ENCODE measurements around the gene LDLRAD3.
"Not testable (repeated sequence)": the region's sequence is repeated elsewhere in the genome, so short reads cannot be mapped to it uniquely, and the experiment has no call there.

The LDLRAD3 gene

GRCh38 chr11:35943713-35944502, at the start of gene LDLRAD3:
LDLRAD3 (plus strand) TSS chr11:35944062; CDS start chr11:35944099, 37 bp downstream.
- no peak for DNase-seq

GRCh38 chr11:35897019-35897418, 46.8 kb upstream of the LDLRAD3 start:
- DNase-seq, result no peak

GRCh38 chr11:35902961-35903360, 40.9 kb upstream of the LDLRAD3 start:
- no peak for DNase-seq

- no peak for DNase-seq
These were observed 38.1 kb upstream of the LDLRAD3 start for GRCh38 chr11:35905646-35906276.

GRCh38 chr11:35906277-35906661, 37.6 kb upstream of the LDLRAD3 start:
- DNase-seq, result no peak

GRCh38 chr11:35906681-35907080, 37.2 kb upstream of the LDLRAD3 start:
- no peak for DNase-seq

- no peak for DNase-seq
These were observed 36.0 kb upstream of the LDLRAD3 start for GRCh38 chr11:35907648-35908431.

GRCh38 chr11:35908432-35908771, 35.5 kb upstream of the LDLRAD3 start:
- not testable (repeated sequence) for DNase-seq

- DNase-seq, result no peak
These were observed 34.2 kb upstream of the LDLRAD3 start for GRCh38 chr11:35909511-35910265.

- no peak for DNase-seq
These were observed 32.8 kb upstream of the LDLRAD3 start for GRCh38 chr11:35911013-35911412.

- no peak for DNase-seq
These were observed 32.2 kb upstream of the LDLRAD3 start for GRCh38 chr11:35911616-35912165.

GRCh38 chr11:35912436-35912835, 31.4 kb upstream of the LDLRAD3 start:
- DNase-seq, result not testable (repeated sequence)

GRCh38 chr11:35912883-35913624, 30.8 kb upstream of the LDLRAD3 start:
- DNase-seq, result no peak

GRCh38 chr11:35914816-35915215, 29.0 kb upstream of the LDLRAD3 start:
- DNase-seq, result no peak

GRCh38 chr11:35916270-35916669, 27.6 kb upstream of the LDLRAD3 start:
- no peak for DNase-seq

GRCh38 chr11:35917676-35918075, 26.2 kb upstream of the LDLRAD3 start:
- DNase-seq, result no peak

- DNase-seq, result no peak
These were observed 25.1 kb upstream of the LDLRAD3 start for GRCh38 chr11:35918716-35919115.

- no peak for DNase-seq
These were observed 24.6 kb upstream of the LDLRAD3 start for GRCh38 chr11:35919244-35919643.

GRCh38 chr11:35923452-35923851, 20.4 kb upstream of the LDLRAD3 start:
- DNase-seq, result no peak

GRCh38 chr11:35924811-35925210, 19.1 kb upstream of the LDLRAD3 start:
- DNase-seq, result no peak

GRCh38 chr11:35927104-35927503, 16.8 kb upstream of the LDLRAD3 start:
- no peak for DNase-seq

- peak; percentile 54 for DNase-seq
These were observed 16.2 kb upstream of the LDLRAD3 start for GRCh38 chr11:35927682-35928081.
